HCT116 (cell line): ENCODE data around the gene NXPE4. TPM values are rescaled to one million over a fixed set of nuclear protein-coding genes. Genes with fewer than 3 reads are reported as not detected.

Source experiments
- ATAC-seq: fragments of 200-7000 bp; cut with Tn5 transposase; 2 replicates; pipeline ENCODE4 v1.9.1; 2020; ENCODE audit warnings: mild to moderate bottlenecking, moderate library complexity
- BruUV-seq: library from RNA; stranded (reverse); fragments of 400-500 nt; replicated peaks from 2 replicates; lab custom pipeline; 2021; lab: Mats Ljungman, UMichigan
- CTCF ChIA-PET: fragments of 300-600 bp; sonication (Branson Sonifier 250); formaldehyde crosslinking; loops from one replicate; lab custom pipeline; 2021; ENCODE audit warnings: antibody characterized with exemption; lab: Charles Lee
- POLR2A ChIA-PET: fragments of 300-600, 350-600 bp; sonication (Branson Sonifier 250); formaldehyde crosslinking; loops from one replicate; lab custom pipeline; 2021; ENCODE audit warnings: antibody characterized with exemption; lab: Charles Lee
- RAD21 ChIA-PET, 2 experiments: fragments of 300-600 bp; sonication (Branson Sonifier 250); formaldehyde crosslinking; loops; one replicate each; lab custom pipeline; 2023; ENCODE audit warnings: low total read pairs in 2 of 2; ENCODE audit not compliant: uncharacterized antibody in 2 of 2, unreplicated experiment in 2 of 2, low non-redundant PET in 1 of 2; lab: Charles Lee
- DNase-seq: peaks from one replicate; pipeline ENCODE4 v3.0.0-alpha.2; 2010; ENCODE audit warnings: low read depth, low spot score
- H2AFZ ChIP-seq: fragments of 200-600 bp; shearing (Covaris generic), sonication (generic); 2 replicates; pipeline ENCODE4 v1.6.1; 2017; ENCODE audit warnings: low read depth, mixed run types, mixed read lengths, antibody characterized with exemption, low read length; ENCODE audit not compliant: poor library complexity, severe bottlenecking
- H3K27ac ChIP-seq: 2 replicates; pipeline ENCODE4 v1.5.1; 2012; ENCODE audit warnings: low read depth, low read length
- H3K27me3 ChIP-seq: fragments of 200-600 bp; sonication (generic); 2 replicates; pipeline ENCODE4 v1.6.1; 2016; ENCODE audit warnings: mixed run types, low read length, mixed read lengths; ENCODE audit not compliant: insufficient read depth
- H3K36me3 ChIP-seq, 2 experiments: fragments of 200-500 bp in 1 of 2; fragments of 200-600 bp in 1 of 2; sonication (Bioruptor generic) in 1 of 2; sonication (generic) in 1 of 2; 2 replicates each; pipeline versions ENCODE4 v1.5.1 to v1.6.1; 2014 to 2016; ENCODE audit warnings: low read length in 2 of 2, inconsistent platforms in 1 of 2, mixed read lengths in 1 of 2, mixed run types in 1 of 2; ENCODE audit not compliant: insufficient read depth in 2 of 2, control insufficient read depth in 1 of 2
- H3K4me1 ChIP-seq, 2 experiments: fragments of 200-600 bp in 1 of 2; sonication (generic) in 1 of 2; 2 replicates each; pipeline versions ENCODE4 v1.5.1 to v1.6.1; 2012 to 2017; ENCODE audit warnings: low read length in 2 of 2, inconsistent platforms in 1 of 2, mild to moderate bottlenecking in 1 of 2, mixed read lengths in 1 of 2, mixed run types in 1 of 2, moderate library complexity in 1 of 2; ENCODE audit not compliant: insufficient read depth in 2 of 2, control insufficient read depth in 1 of 2
- H3K4me2 ChIP-seq: fragments of 200-600 bp; sonication (generic); 2 replicates; pipeline ENCODE4 v1.6.1; 2017; ENCODE audit warnings: mixed run types, low read length, mixed read lengths
- H3K4me3 ChIP-seq, 2 experiments: fragments of 200-600 bp in 1 of 2; sonication (generic) in 1 of 2; replicated peaks in 1 of 2; 2 replicates each; pipeline ENCODE4 v1.5.1; 2011 to 2016; ENCODE audit warnings: low read length in 2 of 2, control low read depth in 1 of 2, low read depth in 1 of 2, mild to moderate bottlenecking in 1 of 2, mixed read lengths in 1 of 2, mixed run types in 1 of 2
- H3K79me2 ChIP-seq: fragments of 200-600 bp; sonication (generic); 2 replicates; pipeline ENCODE4 v1.6.1; 2017; ENCODE audit warnings: mild to moderate bottlenecking, mixed run types, low read length, moderate library complexity, mixed read lengths; ENCODE audit not compliant: insufficient read depth
- H3K9ac ChIP-seq: fragments of 200-600 bp; sonication (generic); 2 replicates; pipeline ENCODE4 v1.6.1; 2016; ENCODE audit warnings: low read length, mixed read lengths
- H3K9me2 ChIP-seq: fragments of 200-600 bp; sonication (generic), shearing (Covaris generic); 2 replicates; pipeline ENCODE4 v1.6.1; 2017; ENCODE audit warnings: mixed run types, mild to moderate bottlenecking, moderate library complexity; ENCODE audit not compliant: insufficient read depth
- H3K9me3 ChIP-seq, 2 experiments: fragments of 200-500 bp in 1 of 2; fragments of 200-600 bp in 1 of 2; sonication (Bioruptor generic) in 1 of 2; sonication (generic) in 1 of 2; 2 replicates each; pipeline ENCODE4 v1.6.1; 2014 to 2017; ENCODE audit warnings: low read length in 2 of 2, mixed read lengths in 2 of 2, inconsistent platforms in 1 of 2, low read depth in 1 of 2, mild to moderate bottlenecking in 1 of 2, mixed run types in 1 of 2, moderate library complexity in 1 of 2; ENCODE audit not compliant: control insufficient read depth in 1 of 2, insufficient read depth in 1 of 2
- H4K20me1 ChIP-seq: fragments of 200-600 bp; sonication (generic), shearing (Covaris generic); 2 replicates; pipeline ENCODE4 v1.6.1; 2017; ENCODE audit warnings: mixed run types, mild to moderate bottlenecking, moderate library complexity; ENCODE audit not compliant: insufficient read depth
- EGR1 ChIP-seq: IDR thresholded peaks from 2 replicates; pipeline ENCODE4 v1.6.1; 2012; ENCODE audit warnings: low read depth
- FOSL1 ChIP-seq: IDR thresholded peaks from 2 replicates; pipeline ENCODE4 v1.6.1; 2012; ENCODE audit warnings: low read depth
- POLR2AphosphoS5 ChIP-seq: IDR thresholded peaks from 2 replicates; pipeline ENCODE4 v1.6.1; 2011; ENCODE audit warnings: mild to moderate bottlenecking, low read depth, low read length, moderate library complexity
- SRF ChIP-seq: IDR thresholded peaks from 2 replicates; pipeline ENCODE4 v1.6.1; 2012; ENCODE audit warnings: low read depth
- TCF7L2 ChIP-seq: IDR thresholded peaks from 2 replicates; pipeline ENCODE4 v1.7.0; 2011; ENCODE audit warnings: borderline replicate concordance, inconsistent platforms; ENCODE audit not compliant: insufficient read depth, insufficient read length; ENCODE audit errors: extremely low read depth
- ZNF274 ChIP-seq: fragments of 200-500 bp; sonication (Bioruptor generic); IDR thresholded peaks from 2 replicates; pipeline ENCODE4 v1.6.1; 2014; ENCODE audit warnings: mild to moderate bottlenecking, low read depth, low read length, inconsistent platforms
- intact Hi-C: fragments of 100-400 bp; cut with micrococcal nuclease; formaldehyde crosslinking; loops from 2 replicates; pipeline ENCODE4 v1.10.0; 2022
- total RNA-seq: library from RNA; stranded (reverse); gene quantifications from one replicate; pipeline ENCODE4 v1.2.1, GENCODE V29; 2021; ENCODE audit not compliant: unreplicated experiment
- TF ChIP-seq, protein P1 (sequence below): IDR thresholded peaks from 2 replicates; pipeline ENCODE4 v1.6.1; 2011; ENCODE audit warnings: mild to moderate bottlenecking, low read length, moderate library complexity; ENCODE audit not compliant: insufficient replicate concordance; ENCODE audit errors: extremely low read depth

NXPE4 gene
- total RNA-seq, 1 experiment from 2014 or later: not detected

DNA sequence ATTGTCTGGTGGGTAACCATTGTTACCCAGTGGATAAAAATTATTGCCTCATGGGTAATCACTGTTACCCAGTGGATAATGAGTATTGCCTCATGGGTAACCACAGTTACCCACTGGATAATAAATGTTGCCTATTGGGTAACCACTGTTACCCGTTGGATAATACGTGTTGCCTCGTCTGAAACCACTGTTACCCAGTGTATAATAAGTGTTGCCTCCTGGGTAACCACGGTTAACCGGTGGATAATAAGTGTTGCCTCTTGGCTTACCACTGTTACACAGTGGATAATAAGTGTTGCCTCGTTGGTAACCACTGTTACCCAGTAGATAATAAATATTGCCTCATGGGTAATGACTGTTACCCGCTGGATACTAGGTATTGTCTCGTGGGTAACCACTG, 20.9 kb upstream of the NXPE4 start:
- RAD21 ChIA-PET: no interaction called here
- BruUV-seq: no TSS peak

DNA sequence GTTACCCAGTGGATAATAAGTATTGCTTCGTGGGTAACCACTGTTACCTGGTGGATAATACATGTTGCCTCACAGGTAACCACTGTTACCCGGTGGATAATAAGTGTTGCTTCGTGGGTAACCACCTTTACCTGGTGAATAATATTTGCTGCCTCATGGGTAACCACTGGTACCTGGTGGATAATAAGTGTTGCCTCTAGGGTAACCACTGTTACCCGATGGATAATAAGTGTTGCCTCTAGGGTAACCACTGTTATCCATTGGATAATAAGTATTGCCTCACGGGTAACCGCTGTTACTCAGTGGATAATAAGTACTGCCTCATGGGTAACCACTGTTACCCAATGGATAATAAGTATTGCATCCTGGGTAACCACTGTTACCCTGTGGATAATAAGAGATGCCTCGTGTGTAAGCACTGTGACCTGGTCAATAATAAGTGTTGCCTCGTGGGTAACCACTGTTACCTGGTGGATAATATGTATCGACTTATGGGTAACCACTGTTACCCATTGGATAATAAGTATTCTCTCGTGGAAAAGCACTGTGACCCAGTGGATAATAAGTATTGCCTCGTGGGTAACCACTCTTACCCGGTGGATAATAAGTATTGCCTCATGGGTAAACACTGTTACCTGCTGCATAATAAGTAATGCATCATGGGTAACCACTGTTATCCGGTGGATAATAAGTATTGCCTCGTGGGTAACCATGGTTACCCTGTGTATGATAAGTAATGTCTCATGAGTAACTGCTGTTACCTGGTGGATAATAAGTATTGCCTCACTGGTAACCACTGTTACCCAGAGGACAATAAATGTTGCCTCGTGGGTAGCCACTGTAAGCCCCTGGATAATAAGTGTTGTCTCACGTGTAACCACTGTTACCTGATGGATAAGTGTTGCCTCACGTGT, 20.1 kb upstream of the NXPE4 start:
- Histone ChIP-seq H3K9ac (no peak overlapping the region), H3K36me3 (no peaks in the 10 kb centered on the region), H3K9me2 (no peaks in the 10 kb centered on the region), H3K27me3 (no peaks in the 10 kb centered on the region), H3K4me1 (no peaks in the 10 kb centered on the region), H3K9me3 (peaks cover 12 to 29% of the 10 kb centered on the region in 2 experiments; a peak in 2 of 4 replicates), H3K4me2 (no peak overlapping the region), H2AFZ (no peak overlapping the region), H3K4me3 (no peak overlapping the region), H3K27ac (no peak overlapping the region), H3K79me2 (no peaks in the 10 kb centered on the region), H4K20me1 (no peaks in the 10 kb centered on the region)
- BruUV-seq: no TSS peak
- DNase-seq: no peak
- POLR2A ChIA-PET: no interaction called here
- RAD21 ChIA-PET: no interaction called here
- ATAC-seq: no peak
- CTCF ChIA-PET: no interaction called here
- intact Hi-C loops: no loop called here
- no peak for TF ChIP-seq POLR2AphosphoS5
- TF ChIP-seq EGR1: no peak
- no peak for TF ChIP-seq ZNF274

More for the DNA sequence above, 20.9 kb upstream of the NXPE4 start:
- no peaks in the 10 kb centered on the region for H3K36me3 ChIP-seq
- H3K4me1 ChIP-seq: no peaks in the 10 kb centered on the region
- no peak for ATAC-seq
- TF ChIP-seq TCF7L2 (no peak), SRF (no peak), ZNF274 (no peak), FOSL1 (no peak)
- TF ChIP-seq, protein P1, sequence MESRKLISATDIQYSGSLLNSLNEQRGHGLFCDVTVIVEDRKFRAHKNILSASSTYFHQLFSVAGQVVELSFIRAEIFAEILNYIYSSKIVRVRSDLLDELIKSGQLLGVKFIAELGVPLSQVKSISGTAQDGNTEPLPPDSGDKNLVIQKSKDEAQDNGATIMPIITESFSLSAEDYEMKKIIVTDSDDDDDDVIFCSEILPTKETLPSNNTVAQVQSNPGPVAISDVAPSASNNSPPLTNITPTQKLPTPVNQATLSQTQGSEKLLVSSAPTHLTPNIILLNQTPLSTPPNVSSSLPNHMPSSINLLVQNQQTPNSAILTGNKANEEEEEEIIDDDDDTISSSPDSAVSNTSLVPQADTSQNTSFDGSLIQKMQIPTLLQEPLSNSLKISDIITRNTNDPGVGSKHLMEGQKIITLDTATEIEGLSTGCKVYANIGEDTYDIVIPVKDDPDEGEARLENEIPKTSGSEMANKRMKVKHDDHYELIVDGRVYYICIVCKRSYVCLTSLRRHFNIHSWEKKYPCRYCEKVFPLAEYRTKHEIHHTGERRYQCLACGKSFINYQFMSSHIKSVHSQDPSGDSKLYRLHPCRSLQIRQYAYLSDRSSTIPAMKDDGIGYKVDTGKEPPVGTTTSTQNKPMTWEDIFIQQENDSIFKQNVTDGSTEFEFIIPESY: no peak
- H3K9me2 ChIP-seq: no peaks in the 10 kb centered on the region
- ChIA-PET CTCF (no interaction called here), POLR2A (no interaction called here)
- peaks cover 16 to 33% of the 10 kb centered on the region in 2 experiments; a peak in 2 of 4 replicates for H3K9me3 ChIP-seq
- no peak overlapping the region for H3K4me2 ChIP-seq
- intact Hi-C loops: no loop called here
- no peaks in the 10 kb centered on the region for H3K27me3 ChIP-seq
- H3K79me2 ChIP-seq: no peaks in the 10 kb centered on the region
- H3K9ac ChIP-seq: no peak overlapping the region
- no peak overlapping the region for H3K27ac ChIP-seq
- H2AFZ ChIP-seq: no peak overlapping the region
- H3K4me3 ChIP-seq: no peak overlapping the region
- no peak for DNase-seq
- no peaks in the 10 kb centered on the region for H4K20me1 ChIP-seq
